Stimulated activated CD8-positive, alpha-beta memory T cell treated with anti-CD3 and anti-CD28 coated beads, Interleukin-12 subunit alpha, Interleukin-12 subunit beta, amount 100 ng/mL, for 24 hours (primary cell): ENCODE measurements around the gene PCSK7.

Experiments used
- DNase-seq: peaks from one replicate; pipeline ENCODE4 v3.0.0-alpha.2; 2020; ENCODE audit errors: extremely low read depth

Gene PCSK7

DNA sequence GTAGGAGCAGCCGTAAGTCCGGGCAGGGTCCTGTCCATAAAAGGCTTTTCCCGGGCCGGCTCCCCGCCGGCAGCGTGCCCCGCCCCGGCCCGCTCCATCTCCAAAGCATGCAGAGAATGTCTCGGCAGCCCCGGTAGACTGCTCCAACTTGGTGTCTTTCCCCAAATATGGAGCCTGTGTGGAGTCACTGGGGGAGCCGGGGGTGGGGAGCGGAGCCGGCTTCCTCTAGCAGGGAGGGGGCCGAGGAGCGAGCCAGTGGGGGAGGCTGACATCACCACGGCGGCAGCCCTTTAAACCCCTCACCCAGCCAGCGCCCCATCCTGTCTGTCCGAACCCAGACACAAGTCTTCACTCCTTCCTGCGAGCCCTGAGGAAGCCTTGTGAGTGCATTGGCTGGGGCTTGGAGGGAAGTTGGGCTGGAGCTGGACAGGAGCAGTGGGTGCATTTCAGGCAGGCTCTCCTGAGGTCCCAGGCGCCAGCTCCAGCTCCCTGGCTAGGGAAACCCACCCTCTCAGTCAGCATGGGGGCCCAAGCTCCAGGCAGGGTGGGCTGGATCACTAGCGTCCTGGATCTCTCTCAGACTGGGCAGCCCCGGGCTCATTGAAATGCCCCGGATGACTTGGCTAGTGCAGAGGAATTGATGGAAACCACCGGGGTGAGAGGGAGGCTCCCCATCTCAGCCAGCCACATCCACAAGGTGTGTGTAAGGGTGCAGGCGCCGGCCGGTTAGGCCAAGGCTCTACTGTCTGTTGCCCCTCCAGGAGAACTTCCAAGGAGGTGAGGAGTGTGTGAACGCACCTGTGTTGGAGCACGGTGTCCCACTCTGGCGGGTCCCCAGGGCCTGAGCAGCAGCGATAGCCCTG is 32.6 kb downstream of the PCSK7 start, which contains the start of gene TAGLN:
TAGLN (plus strand) TSS at position 318 of the 863 bp plus-strand sequence. CDS start 3,644 bp downstream, outside the sequence.
- no peak for DNase-seq

DNA sequence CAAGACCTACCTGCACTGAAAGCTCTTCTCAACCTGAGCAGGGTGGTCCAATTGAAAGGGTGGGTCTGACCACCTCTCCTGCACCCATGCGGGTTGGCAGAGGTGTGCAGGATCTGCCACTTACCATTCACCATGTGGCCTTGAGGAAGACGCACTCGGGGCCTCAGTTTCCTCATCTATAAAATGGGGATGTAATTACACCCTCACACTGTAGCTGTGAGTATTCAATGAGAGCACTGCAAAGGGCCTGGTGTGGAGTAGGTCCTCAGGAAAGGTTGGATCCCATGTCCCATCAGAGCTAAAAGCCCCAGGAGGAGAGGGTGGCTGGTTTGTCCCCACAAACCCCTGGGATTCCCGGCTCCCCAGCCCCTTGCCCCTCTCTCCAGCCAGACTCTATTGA is 33.3 kb downstream of the PCSK7 start:
- no peak for DNase-seq

DNA sequence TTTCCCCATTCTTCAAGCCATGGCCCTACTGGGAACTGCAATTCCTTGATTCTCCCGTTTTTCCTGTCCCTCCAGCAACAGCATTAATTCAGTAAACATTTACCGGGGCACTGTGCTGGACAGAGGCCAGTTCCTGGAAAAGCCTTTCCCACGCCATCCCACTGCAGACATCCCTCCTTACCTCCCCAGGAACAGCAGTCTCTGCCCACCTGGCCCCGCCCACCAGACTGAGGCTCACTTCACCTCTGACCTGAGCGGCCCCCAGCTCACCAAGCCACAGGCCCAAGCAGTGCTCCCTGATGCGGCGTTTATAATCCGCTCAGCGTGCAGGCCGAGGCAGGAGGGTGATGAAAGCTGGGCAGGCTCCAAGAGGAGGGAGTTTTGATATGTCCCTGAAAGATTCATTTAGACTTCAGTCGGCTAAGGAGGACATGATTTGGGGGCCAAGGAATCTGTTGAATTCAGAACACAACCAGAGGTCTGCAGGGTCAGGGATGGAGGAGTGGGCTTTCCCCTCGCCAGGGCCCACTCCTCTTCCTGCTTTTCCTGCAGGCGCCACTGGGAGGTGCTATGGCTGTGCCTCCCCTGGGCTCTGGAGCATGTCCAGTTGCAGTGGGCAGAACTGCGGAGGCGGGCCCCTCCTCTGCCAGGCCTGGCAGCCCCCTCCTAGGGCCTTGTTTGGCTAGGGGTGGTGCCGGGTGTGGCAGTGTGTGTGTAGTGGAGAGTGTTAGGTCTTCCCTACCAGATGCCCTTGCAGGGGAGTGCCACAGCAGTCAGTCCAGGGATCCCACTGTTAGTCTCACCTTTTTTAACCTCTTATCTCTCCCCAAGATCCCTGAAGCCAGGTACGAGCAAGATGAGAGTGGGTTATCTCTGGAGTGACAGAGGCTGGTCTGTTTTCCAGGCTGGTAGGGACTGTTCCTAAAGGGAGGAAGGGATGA is 34.1 kb downstream of the PCSK7 start:
- no peak for DNase-seq

DNA sequence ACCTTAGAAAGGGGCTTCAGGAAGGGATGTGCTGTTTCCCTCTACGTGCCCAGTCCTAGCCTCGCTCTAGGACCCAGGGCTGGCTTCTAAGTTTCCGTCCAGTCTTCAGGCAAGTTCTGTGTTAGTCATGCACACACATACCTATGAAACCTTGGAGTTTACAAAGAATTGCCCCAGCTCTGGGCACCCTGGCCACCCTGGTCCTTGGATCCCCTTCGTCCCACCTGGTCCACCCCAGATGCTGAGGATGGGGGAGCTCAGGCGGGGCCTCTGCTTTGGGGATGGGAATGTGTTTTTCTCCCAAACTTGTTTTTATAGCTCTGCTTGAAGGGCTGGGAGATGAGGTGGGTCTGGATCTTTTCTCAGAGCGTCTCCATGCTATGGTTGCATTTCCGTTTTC is 34.9 kb downstream of the PCSK7 start:
- DNase-seq: no peak

DNA sequence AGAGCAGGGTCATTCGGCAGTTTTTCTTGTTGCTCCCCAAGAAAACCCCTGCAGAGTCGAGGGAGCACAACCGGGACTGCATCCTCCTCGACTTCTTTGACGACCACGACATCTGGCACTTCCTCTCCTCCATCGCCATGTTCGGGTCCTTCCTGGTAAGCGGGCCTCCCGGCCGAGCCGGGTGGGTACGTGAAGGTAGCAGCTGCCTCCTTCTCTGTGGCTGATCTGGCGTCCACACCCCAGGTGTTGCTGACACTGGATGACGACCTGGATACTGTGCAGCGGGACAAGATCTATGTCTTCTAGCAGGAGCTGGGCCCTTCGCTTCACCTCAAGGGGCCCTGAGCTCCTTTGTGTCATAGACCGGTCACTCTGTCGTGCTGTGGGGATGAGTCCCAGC is 36.1 kb downstream of the PCSK7 start:
- DNase-seq: no peak

DNA sequence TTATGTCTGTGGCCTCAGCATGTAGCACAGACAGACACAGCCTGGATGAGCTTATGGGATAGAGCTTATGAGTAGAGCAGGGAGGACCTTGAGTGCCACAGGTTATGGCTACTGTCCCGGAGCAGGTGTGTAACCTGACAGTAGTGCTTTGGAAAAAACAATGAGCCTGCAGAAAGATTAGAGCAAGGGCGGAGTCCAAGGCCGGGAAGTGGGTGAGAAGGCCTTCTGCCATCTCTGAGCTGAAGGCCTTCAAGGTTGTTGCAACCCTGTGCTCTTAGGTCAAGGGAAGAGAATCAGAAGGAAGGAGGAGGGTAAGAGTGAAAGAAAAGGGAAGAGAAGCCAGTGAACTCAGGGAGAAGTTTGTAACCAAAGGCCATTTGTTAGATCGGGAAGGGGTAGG is 36.6 kb downstream of the PCSK7 start:
- no peak for DNase-seq

DNA sequence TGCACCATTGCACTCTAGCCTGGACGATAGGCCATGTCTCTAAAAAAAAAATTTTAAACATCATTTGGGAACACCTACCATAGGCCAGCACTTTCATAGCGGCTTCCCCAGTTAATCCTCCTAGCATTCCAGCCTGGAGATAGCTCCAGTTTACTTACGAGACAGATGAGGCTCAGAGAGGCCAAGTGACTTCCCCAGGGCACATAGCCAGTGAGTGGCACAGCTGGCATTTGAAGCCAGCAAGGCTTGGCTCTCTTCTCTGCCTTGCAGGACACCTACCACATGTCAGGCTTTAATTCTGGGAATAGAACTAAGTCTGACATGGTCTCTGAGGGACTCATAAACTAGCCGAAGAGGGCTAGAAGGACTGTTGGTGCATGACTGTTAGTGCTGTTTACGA is 37.6 kb downstream of the PCSK7 start:
- no peak for DNase-seq

DNA sequence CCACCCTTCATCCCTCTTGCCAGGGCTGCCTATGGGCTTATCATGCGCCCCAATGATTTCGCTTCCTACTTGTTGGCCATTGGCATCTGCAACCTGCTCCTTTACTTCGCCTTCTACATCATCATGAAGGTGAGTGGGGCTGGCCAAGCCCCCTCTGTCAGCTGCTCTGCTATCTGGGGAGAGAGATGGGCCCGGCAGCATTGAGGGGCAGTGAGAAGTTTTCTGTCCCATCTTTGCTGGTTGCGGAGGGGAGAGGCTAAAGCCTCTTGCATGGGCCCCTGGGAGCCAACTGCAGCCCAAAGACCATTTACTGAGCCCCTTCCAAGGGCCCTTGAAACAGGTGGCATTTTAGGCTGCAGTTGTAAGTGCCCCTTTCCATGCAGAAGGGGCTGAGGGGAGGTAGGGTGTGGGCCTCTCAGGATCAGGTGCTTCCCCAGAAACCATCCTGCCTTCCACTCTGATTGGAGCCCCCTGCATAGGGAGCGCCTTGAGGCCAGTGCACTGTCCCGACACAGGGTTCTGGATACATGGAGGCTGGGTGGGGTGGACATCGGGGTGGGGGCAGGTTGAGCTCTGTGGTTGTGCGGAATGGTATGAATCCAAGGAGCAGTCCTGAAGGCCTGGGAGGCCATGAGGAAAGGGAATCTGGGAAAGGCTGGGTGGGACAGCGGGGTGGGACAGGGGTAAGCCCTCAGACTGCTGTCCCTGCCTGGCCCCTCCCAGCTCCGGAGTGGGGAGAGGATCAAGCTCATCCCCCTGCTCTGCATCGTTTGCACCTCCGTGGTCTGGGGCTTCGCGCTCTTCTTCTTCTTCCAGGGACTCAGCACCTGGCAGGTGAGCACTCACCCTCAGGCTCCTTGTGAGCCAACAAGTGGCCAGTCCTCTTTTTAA is 38.5 kb downstream of the PCSK7 start:
- no peak for DNase-seq

DNA sequence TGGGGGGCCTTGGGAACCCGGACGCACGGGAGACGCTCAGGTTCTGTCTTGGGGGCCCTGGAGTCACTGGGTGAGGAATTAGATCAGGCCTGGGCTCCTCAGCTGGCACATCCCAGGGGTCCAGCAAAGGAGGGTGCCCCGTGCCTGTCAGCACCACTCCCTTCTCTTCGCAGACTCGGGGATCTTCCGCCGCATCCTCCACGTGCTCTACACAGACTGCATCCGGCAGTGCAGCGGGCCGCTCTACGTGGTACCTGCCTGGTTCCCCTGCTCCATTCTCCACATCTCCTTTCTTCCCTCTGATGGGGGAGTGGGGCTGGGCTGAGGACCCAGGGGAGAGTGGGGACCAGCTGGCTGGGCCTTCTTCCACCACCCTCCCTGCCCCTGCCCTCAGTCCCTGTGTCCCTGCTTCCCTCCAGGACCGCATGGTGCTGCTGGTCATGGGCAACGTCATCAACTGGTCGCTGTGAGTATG is 39.4 kb downstream of the PCSK7 start:
- no peak for DNase-seq

DNA sequence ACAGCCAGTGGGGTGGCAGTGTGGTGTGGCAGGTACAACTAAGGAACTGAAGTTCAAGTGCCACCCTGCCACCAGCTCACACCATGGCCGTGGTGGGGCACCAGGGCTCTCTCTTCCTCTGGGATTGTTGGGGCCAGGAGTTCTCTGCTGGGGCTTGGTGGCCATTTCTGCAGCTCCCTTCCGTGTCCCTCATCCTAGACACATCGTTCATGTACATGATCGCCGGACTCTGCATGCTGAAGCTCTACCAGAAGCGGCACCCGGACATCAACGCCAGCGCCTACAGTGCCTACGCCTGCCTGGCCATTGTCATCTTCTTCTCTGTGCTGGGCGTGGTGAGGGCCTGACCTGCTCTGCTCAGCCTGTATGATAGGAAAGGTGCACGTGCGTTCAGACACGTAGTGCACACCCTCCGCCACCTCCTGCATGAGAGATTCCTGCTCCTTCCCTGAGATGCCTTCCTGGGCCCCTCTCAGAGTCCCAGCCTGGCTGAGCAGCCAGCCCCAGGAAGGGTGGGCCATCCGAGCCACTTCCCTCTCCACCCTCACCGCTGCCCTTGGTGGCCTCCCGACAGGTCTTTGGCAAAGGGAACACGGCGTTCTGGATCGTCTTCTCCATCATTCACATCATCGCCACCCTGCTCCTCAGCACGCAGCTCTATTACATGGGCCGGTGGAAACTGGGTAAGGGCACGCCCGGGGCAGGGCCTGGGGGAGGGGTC is 40.0 kb downstream of the PCSK7 start:
- DNase-seq: no peak

DNA sequence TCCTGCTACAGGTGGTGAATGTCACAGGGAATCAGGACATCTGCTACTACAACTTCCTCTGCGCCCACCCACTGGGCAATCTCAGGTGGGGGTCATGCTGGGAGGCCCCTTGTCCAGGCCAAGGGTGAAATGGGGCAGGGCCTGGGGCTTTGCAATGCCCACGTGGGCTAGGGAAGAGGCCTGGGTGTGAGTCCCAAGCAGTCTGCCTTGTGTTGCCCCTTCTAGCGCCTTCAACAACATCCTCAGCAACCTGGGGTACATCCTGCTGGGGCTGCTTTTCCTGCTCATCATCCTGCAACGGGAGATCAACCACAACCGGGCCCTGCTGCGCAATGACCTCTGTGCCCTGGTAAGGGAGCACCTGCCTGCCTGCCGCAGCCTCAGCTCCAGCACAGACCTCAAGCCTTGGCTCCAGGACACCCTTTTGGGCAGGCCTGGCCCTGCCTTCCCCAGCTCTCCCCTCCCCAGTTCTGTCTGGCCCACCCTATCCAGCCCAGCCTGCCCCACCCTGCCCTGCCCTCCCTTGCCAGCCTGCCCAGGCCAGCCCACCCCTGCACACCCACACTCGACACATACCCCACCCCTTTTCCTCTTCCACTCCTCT is 41.8 kb downstream of the PCSK7 start:
- no peak for DNase-seq

DNA sequence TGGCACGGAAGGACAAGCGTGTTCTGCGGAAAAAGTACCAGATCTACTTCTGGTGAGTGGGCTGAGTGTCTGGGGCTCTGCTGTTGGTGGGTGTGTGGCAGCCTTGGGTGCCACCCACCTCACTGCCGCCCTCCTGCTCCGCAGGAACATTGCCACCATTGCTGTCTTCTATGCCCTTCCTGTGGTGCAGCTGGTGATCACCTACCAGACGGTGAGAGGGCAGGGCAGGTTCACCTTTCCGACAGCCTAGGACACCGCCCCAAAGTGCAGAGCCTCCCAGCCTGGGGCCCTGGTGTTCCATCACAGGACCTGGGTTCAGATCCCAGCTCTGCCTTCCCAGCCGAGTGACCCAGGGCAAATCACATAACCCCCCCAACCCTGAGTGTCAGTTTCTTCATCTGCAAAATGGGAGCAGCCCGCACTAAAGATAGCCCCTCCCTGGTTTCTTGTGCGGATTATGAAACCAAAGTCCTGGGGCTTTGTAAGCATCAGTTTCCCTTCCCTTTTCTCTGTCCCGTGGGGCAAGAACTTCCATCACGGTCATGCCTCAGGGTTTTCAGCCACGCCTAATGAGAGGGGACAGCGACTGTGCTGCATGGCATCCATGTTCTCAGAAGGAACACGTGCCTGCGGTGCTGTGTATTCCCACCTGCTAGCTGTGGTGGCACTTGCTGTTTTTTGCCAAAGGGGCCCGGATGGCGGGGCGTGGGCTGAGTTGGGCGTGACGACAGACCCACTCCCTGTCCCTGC is 42.5 kb downstream of the PCSK7 start:
- no peak for DNase-seq

DNA sequence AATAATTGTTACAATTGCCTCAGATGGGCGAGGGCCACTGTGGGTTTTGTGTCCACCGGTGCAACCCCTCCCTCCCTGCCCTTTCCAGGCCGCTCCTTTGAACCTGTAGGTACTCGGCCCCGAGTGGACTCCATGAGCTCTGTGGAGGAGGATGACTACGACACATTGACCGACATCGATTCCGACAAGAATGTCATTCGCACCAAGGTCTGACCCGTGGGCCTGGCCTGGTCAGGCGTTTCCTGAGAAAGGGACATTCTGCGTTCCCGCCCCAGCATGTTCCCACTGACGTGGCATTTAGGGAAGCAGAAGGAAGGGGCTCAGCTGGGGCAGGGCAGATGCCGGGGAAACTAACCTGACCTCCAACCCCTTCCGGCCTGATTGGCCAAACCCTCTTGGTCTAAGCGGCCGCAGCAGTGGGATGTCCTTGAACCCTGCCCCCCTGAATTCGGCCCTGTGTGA is 43.2 kb downstream of the PCSK7 start:
- DNase-seq: no peak

DNA sequence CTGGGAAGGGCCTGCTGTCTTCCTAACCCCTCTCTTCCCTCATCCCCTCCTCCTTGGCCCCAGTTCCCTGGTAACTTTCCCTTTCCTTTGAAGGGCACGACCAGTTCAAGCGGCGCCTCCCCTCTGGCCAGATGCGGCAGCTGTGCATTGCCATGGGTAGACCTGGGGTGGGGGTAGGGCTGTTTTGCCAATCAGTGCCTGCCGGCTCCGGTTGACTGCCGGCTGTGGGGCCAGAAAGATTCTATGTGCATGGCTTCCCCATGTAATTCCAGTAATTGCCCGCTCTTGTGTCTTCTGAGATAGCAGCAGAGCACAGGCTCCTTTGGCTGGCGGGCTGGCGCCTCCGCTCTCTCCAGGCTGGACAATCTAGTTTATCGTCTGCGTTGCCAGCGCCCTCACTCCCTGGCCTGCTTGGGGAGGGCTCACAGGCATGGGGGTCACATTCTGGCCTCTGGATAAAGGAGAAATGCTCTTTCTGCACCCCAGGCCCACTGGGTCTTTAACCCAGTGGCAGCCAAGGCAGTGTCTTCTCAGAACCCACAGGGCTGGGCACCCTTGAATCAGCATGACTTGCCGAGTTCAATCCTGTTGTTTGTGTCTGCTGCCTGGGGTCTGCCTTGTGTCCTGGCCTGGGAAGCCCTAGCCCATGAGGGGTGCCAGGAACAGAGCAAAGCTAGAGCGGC is 43.9 kb downstream of the PCSK7 start:
- no peak for DNase-seq

DNA sequence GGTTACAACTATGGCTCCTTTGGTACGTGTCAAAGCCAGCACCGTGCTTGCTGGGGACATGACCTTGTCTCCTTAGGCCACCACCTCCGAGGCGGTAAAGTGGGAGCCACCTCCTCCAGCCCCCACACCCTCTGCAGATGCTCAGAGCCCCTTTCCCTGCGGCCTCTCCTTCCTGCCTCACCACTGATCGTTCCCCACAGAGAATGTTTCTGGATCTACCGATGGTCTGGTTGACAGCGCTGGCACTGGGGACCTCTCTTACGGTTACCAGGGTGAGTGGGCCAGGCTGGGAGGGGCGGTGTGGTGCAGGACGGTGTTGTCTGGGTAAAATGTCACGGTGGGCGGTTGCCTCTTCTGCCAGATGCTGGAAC is 44.5 kb downstream of the PCSK7 start:
- no peak for DNase-seq

DNA sequence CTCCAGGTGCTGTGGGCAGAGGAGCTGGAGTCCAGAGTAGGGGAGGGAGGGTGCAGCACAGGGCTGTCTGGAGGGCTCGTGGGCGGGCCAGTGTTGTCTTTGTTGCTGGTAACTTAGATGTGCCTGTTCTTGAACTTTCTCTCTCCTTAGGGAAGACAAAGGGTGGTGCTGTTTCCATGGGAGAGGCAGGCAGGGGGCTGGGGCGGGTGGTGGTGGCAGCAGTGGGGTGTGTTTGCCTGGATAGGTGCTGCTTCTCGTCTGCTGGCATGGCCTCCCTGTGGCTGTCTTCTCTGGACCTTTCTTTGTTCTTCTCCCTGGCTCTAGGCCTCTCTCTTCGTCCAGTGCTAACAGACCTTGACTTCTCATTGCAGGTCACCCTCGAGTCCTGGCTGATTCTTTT is 44.9 kb downstream of the PCSK7 start:
- DNase-seq: no peak

DNA sequence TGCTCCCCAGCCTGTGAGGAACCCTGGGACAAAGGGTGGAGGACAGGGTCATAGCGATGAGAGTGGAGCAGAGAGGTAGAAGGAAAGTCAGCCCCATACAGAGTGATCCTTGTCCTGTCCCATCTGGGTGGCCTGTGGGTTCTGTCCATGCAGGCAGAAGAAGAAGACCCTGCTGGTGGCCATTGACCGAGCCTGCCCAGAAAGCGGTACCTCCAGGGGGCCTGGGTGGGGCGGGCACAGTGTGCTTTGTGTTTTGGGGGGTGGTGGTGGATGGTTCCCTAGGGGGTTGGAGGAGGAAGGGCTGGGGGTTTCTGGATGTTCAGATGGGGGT is 45.5 kb downstream of the PCSK7 start:
- no peak for DNase-seq

DNA sequence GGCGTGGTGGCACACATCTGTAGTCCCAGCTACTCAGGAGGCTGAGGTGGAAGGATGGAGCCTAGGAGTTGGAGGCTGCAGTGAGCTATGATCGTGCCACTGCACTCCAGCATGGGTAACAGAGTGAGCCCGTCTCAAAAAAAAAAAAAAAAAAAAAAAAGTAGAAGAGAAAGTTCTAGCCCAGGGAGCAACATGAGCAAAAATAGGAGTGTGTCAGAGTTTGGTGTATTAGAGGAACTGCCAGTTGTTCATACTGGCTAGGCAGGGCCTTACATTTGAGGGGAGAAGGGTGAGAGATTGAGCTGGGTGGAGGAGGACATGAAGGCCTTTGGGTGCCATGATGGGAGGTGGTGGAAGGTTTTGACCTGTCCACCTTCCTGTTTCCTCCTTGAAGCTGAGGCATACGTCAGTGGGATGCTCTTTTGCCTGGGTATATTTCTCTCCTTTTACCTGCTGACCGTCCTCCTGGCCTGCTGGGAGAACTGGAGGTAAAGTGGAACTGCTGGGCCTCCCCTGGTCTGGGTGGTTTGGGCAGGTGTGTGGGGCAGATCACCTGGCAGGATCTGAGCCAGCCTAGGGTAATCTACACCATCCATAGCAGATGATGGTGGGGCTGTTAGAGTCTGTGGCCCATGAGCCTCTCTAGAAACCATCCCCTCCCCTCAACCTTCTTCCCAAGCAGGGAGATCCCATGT is 46.0 kb downstream of the PCSK7 start:
- no peak for DNase-seq
